Umbilical cord (tissue), 2 donors: ENCODE results near the gene SPATC1L. TPM values are rescaled to one million over a fixed set of nuclear protein-coding genes. Genes with fewer than 3 reads are reported as not detected.

ENCODE experiments used
- DNase-seq: peaks from one replicate; pipeline ENCODE4 v3.0.0-alpha.2; 2015; ENCODE audit warnings: low spot score
- total RNA-seq: library from RNA; depleted of rRNA; stranded (reverse); fragments of >200 nt; gene quantifications from one replicate; pipeline ENCODE4 v1.2.3, GENCODE V29; 2014; ENCODE audit warnings: low replicate concordance; ENCODE audit not compliant: insufficient read depth

The SPATC1L gene
- total RNA-seq, 1 donor from 2014 or later: 3.4 TPM

GRCh38 chr21:46165098-46165497 lies 19.2 kb downstream of the SPATC1L start:
- no peak for DNase-seq

DNA sequence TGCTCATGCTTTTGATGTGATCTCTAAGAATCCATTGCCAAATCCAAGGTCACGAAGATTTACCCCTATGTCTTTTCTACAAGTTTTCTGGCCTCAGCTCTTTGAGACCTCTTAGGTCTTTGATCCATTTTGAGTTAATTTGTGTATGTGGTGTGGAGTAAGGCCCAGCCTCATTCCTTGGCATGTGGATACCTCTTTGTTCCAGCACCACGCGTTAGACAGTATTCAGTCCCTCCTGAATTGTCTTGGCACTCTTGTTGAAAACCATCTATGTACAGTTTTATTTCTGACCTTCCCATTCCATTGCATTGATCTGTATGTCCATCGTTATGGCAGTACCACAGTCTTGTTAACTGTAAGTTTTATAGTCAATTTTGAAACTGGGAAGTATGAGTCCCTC lies 20.9 kb downstream of the SPATC1L start:
- no peak for DNase-seq

DNA sequence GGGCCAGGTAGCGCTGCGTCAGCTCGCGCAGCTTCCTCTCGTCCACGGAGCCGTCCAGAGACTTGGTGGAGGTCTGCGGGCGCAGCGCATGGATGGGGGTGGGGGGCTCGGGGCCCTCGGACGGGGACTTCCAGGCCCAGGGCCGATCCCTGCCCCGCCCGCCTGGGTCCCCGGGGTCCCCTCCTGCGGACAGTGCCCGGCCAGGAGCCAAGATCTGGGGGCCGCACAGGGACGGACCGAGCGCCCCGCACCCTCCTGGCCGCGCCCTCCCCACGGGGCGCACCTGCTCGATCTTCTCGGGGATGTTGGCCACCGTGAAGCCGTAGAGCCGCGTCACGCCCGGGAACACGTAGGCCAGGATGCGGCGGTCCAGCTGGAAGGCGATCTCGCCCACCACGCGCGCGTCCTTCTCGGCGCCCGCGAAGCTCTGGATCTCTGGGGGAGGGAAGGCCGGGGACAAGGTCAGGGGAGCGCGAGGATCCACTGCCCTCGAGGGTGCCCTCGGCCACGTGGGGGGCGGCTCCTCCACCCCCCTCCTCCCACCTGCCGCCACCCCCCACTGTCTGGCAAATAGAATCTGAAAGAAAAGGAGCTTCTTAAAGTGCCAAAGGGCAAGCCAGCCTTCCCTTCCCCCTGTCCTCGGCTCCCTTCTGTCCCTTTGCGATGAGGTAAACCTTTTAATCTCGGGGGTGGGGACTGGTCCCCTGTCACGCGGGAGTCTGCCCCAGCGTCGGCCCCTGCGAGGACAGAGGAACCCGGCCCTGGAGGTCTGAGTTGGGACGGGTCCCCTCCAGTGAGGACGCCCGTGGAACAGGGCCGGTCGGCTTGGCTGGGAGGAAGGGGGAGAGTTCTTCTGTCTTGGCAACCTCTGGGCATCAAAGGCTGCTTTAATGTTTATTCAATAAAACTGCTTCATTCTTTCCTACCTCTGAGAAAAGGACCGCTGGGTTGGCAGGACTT lies 22.3 kb downstream of the SPATC1L start:
- DNase-seq: no peak

DNA sequence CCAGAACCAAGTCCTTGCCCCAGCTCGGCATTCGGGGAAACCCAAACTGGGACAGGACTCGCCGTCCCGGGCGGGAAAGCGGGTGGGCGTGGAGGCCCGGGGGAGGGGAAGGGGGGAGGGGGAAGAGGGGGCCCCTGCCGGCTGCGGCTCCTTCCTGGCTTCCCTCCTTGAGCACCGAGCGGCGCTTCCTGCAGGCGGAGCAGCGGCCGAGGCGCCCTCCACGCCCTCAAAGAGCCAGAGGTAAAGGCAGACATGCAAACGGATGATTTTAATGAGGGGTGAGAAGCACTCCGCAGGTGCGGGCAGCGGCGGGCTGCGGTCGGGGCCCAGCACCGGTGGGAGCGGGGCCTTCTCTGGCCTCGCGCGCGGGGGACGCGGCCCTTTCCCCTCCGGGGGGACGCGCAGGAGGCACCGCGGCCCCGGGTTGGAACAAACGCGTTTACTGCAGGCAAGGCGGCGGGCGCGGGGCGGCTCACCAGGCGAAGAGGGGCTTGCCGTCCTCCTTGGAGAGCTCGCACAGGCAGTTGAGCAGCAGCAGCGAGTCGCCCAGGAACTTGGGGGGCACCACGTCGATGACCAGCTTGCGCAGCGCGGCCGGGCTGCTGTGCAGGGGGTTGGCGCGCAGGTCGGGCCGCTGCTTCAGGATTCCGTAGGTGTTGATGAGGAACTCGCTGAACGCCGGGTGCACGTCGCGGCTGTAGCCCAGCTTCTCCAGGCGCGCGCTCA lies 23.2 kb downstream of the SPATC1L start:
- DNase-seq: no peak

- no peak for DNase-seq
Measured at GRCh38 chr21:46160657-46160906, 23.7 kb downstream of the SPATC1L start.

- DNase-seq: no peak
Measured at GRCh38 chr21:46159841-46160656, 24.2 kb downstream of the SPATC1L start.

DNA sequence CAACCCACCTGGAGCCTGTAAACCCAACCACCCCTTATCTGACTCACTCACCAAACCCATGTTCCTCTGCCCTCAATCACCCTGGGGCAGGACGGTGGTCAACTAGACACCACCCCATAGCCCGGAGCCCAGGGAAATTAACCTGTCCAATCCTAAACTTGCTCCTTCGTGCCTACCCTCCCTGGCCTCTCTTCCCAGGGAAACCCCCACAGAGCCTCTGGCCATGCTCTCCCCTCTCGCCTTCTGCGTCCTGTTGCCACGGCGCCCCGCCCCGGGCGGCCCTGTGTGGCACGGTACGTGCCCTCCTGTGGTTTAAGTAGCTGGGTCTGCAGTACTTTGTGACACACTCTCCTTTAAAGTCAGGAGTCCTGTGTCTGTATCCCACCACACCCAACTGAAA lies 24.9 kb downstream of the SPATC1L start:
- DNase-seq: no peak

GRCh38 chr21:46158666-46159300 lies 25.5 kb downstream of the SPATC1L start:
- no peak for DNase-seq

GRCh38 chr21:46157987-46158451 lies 26.2 kb downstream of the SPATC1L start:
- no peak for DNase-seq

- DNase-seq: no peak
Measured at GRCh38 chr21:46157396-46157986, 26.8 kb downstream of the SPATC1L start.

DNA sequence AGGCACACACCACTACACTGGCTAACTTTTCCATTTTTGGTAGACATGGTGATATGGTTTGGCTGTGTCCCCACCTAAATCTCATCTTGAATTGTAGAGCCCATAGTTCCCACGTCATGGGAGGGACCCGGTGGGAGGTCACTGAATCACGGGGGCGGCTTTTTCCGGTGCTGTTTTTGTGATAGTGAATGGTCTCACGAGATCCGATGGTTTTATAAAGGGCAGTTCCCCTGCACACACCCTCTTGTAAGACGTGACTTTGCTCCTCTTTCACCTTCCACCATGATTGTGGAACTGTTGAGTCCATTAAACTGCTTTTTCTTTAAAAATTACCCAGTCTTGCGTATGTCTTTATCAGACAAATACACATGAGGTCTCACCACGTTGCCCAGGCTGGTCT lies 27.6 kb downstream of the SPATC1L start:
- no peak for DNase-seq

DNA sequence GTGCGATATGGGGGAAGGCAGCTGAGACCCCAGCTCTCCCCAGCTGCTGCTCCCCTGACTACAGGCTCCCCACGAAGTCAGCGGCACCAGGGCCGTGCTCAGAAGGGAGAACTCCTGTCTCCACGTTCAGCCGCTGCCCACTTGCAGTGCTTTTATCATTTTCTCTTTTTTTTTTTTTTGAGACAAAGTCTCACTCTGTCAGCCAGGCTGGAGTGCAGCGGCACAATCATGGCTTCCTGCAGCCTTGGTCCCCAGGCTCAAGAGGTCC lies 27.9 kb downstream of the SPATC1L start:
- no peak for DNase-seq

DNA sequence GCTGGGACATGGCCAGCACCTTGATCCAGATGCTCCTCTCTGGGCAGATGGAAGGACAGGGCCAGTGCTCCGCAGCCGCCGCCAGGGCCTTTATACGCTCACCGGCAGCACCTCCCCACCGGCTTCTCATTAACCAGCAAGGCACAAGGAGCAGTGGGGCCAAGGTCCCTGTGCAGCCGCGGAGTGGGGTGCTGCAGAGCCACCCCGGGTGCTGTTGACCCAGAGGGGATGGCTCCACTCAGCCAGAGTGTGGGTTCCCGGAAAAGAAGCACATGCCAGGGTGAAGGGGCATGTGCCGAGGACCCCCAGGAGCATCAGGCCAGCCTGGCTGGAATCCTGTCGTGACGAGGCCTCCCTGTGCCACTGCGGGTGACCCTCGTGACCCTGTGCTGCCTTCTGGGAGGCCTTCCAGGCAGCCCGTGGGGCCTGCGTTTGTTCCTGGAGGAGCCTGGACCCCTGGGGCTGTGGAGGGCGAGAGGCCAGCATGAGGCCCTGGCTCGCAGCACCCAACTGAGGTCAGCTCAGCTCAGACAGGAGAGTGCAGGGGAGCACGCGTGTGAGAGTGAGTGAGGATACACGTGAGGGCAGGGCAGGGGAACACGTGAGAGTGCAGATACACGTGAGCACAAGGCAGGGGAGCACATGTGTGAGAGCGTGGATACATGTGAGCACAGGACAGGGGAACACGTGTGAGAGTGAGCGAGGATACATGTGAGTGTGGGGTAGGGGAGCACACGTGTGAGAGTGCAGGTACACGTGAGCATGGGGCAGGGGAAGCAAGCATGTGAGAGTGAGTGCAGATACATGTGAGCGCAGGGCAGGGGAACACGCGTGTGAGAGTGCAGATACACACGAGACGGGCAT lies 28.5 kb downstream of the SPATC1L start, which contains the start of gene FTCD:
TSS of gene FTCD (minus strand) at position 66 of the 864 bp plus-strand sequence. CDS start at position 10, 56 bp downstream.
- DNase-seq: no peak

- no peak for DNase-seq
Measured at GRCh38 chr21:46154955-46155513, 29.2 kb downstream of the SPATC1L start.

- no peak for DNase-seq
Measured at GRCh38 chr21:46154155-46154954, 29.9 kb downstream of the SPATC1L start.

- no peak for DNase-seq
Measured at GRCh38 chr21:46153247-46154154, 30.8 kb downstream of the SPATC1L start.

DNA sequence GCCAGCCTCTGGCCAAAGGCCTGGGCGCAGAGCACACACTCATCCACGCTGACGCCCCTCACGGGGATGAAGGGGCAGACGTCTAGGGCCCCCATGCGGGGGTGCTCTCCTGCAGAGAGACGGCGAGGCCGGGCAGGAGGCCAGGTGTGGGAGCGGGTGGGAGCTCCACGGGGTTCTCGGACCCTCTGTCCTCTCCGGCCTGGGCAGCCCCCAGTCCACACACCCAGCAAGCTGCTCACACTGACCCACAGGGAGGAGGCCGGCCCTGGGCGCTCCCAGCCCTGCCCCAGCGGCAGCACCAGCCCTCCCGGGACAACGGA lies 31.4 kb downstream of the SPATC1L start:
- DNase-seq: no peak
